HEK293 (cell line): ENCODE data around the gene LRP1B.

ENCODE experiments used
- CTCF ChIA-PET: fragments of 350-600 bp; formaldehyde crosslinking; extraction: SDS; loops from one replicate; lab custom pipeline; 2021; ENCODE audit warnings: antibody characterized with exemption; lab: Yijun Ruan, JAX
- POLR2A ChIA-PET: fragments of 300-600 bp; formaldehyde crosslinking; extraction: SDS; loops from one replicate; lab custom pipeline; 2020; ENCODE audit warnings: antibody characterized with exemption, inconsistent platforms; lab: Yijun Ruan, JAX
- H3K27ac ChIP-seq: fragments of 200-500 bp; sonication (Bioruptor generic); 2 replicates; pipeline ENCODE4 v1.5.1; 2014; ENCODE audit warnings: low read depth, low read length, control low read depth, inconsistent platforms; ENCODE audit errors: extremely low read depth
- H3K36me3 ChIP-seq, 2 experiments: fragments of 200-500 bp in 1 of 2; sonication (Bioruptor generic) in 1 of 2; 1 replicate in 1 of 2; 2 replicates in 1 of 2; pipeline ENCODE4 v1.5.1; 2014 to 2017; ENCODE audit warnings: inconsistent platforms in 2 of 2, low read length in 2 of 2; ENCODE audit not compliant: control insufficient read depth in 2 of 2, insufficient read depth in 1 of 2
- H3K4me1 ChIP-seq: fragments of 200-500 bp; sonication (Bioruptor generic); 2 replicates; pipeline ENCODE4 v1.5.1; 2014; ENCODE audit warnings: mild to moderate bottlenecking, low read length, inconsistent platforms; ENCODE audit not compliant: control insufficient read depth, insufficient read depth
- H3K4me3 ChIP-seq: 2 replicates; pipeline ENCODE4 v1.5.1; 2011; ENCODE audit warnings: low read depth, mild to moderate bottlenecking, control low read depth, low read length, moderate library complexity
- H3K9me3 ChIP-seq: fragments of 200-500 bp; sonication (Bioruptor generic); 2 replicates; pipeline ENCODE4 v1.5.1; 2014; ENCODE audit warnings: low read depth, low read length, inconsistent platforms; ENCODE audit not compliant: control insufficient read depth, insufficient read depth
- BCL11A ChIP-seq: fragments of 450-650 bp; formaldehyde crosslinking; IDR thresholded peaks from 2 replicates; pipeline ENCODE4 v1.5.1; 2016; ENCODE audit warnings: low read depth, missing biosample characterization, missing genetic modification characterization
- GLI2 ChIP-seq: fragments of 450-650 bp; formaldehyde crosslinking; IDR thresholded peaks from 2 replicates; pipeline ENCODE4; 2017; ENCODE audit warnings: missing biosample characterization, missing genetic modification characterization, low read depth, borderline replicate concordance
- GLI4 ChIP-seq: fragments of 450-650 bp; formaldehyde crosslinking; IDR thresholded peaks from 2 replicates; pipeline ENCODE4 v1.5.1; 2016; ENCODE audit warnings: missing biosample characterization, missing genetic modification characterization
- PRDM4 ChIP-seq: fragments of 450-650 bp; formaldehyde crosslinking; IDR thresholded peaks from 2 replicates; pipeline ENCODE4 v1.5.1; 2017; ENCODE audit warnings: missing biosample characterization, missing genetic modification characterization
- REPIN1 ChIP-seq: fragments of 450-650 bp; formaldehyde crosslinking; IDR thresholded peaks from 2 replicates; pipeline ENCODE4 v1.5.1; 2017; ENCODE audit warnings: missing biosample characterization, missing genetic modification characterization, low read depth
- SETDB1 ChIP-seq: IDR thresholded peaks from one replicate; pipeline ENCODE4 v1.6.1; 2017; ENCODE audit warnings: mild to moderate bottlenecking, low read length, moderate library complexity, mixed read lengths; ENCODE audit not compliant: insufficient read length
- ZBTB49 ChIP-seq: fragments of 450-650 bp; formaldehyde crosslinking; IDR thresholded peaks from 2 replicates; pipeline ENCODE4 v1.5.1; 2016; ENCODE audit warnings: missing biosample characterization, missing genetic modification characterization, low read depth
- ZFHX2 ChIP-seq: fragments of 450-650 bp; formaldehyde crosslinking; conservative IDR thresholded peaks from 2 replicates; pipeline ENCODE4 v1.5.1; 2016; ENCODE audit warnings: missing biosample characterization, missing genetic modification characterization
- ZNF2 ChIP-seq: fragments of 450-650 bp; formaldehyde crosslinking; IDR thresholded peaks from 2 replicates; pipeline ENCODE4 v1.5.1; 2016; ENCODE audit warnings: missing biosample characterization, missing genetic modification characterization
- ZNF24 ChIP-seq: fragments of 450-650 bp; formaldehyde crosslinking; IDR thresholded peaks from 2 replicates; pipeline ENCODE4 v1.5.1; 2016; ENCODE audit warnings: missing biosample characterization, missing genetic modification characterization
- ZNF433 ChIP-seq: fragments of 450-650 bp; formaldehyde crosslinking; IDR thresholded peaks from 2 replicates; pipeline ENCODE4 v1.5.1; 2016; ENCODE audit warnings: missing biosample characterization, missing genetic modification characterization, low read depth
- ZNF449 ChIP-seq: fragments of 450-650 bp; formaldehyde crosslinking; IDR thresholded peaks from 2 replicates; pipeline ENCODE4 v1.5.1; 2017; ENCODE audit warnings: missing biosample characterization, mild to moderate bottlenecking, missing genetic modification characterization, moderate library complexity
- ZNF514 ChIP-seq: fragments of 450-650 bp; formaldehyde crosslinking; IDR thresholded peaks from 2 replicates; pipeline ENCODE4 v1.5.1; 2016; ENCODE audit warnings: missing biosample characterization, missing genetic modification characterization
- ZNF596 ChIP-seq: fragments of 450-650 bp; IDR thresholded peaks from 2 replicates; pipeline ENCODE4 v1.5.0; 2018; ENCODE audit warnings: missing biosample characterization, mild to moderate bottlenecking, missing genetic modification characterization, moderate library complexity
- ZNF610 ChIP-seq: fragments of 450-650 bp; formaldehyde crosslinking; IDR thresholded peaks from 2 replicates; pipeline ENCODE4 v1.5.1; 2016; ENCODE audit warnings: missing biosample characterization, missing genetic modification characterization, borderline replicate concordance
- ZNF639 ChIP-seq: fragments of 450-650 bp; formaldehyde crosslinking; IDR thresholded peaks from 2 replicates; pipeline ENCODE4 v1.5.1; 2016; ENCODE audit warnings: missing biosample characterization, missing genetic modification characterization
- ZNF792 ChIP-seq: fragments of 450-650 bp; formaldehyde crosslinking; IDR thresholded peaks from 2 replicates; pipeline ENCODE4 v1.5.1; 2016; ENCODE audit warnings: missing biosample characterization, missing genetic modification characterization

Gene LRP1B

GRCh38 chr2:141475801-141476200 lies 655.0 kb downstream of the LRP1B start:
- H3K36me3 ChIP-seq, result no peaks in the 10 kb centered on the region
- TF ChIP-seq GLI2 (tag by site-specific recombination) (no peak), GLI4 (tag by site-specific recombination) (no peak), ZNF514 (tag by site-specific recombination) (no peak), ZNF596 (tag by site-specific recombination) (no peak), BCL11A (no peak), SETDB1 (no peak), ZNF639 (tag by site-specific recombination) (no peak), ZNF792 (tag by site-specific recombination) (no peak)
- no peak overlapping the region for H3K4me3 ChIP-seq
- H3K9me3 ChIP-seq, result no peaks in the 10 kb centered on the region
- no peaks in the 10 kb centered on the region for H3K4me1 ChIP-seq
- POLR2A ChIA-PET, result no interaction called here
- no peak overlapping the region for H3K27ac ChIP-seq
- CTCF ChIA-PET, result no interaction called here

GRCh38 chr2:141468761-141469160 lies 662.1 kb downstream of the LRP1B start:
- Histone ChIP-seq H3K4me1 (no peaks in the 10 kb centered on the region), H3K27ac (no peak overlapping the region)
- CTCF ChIA-PET, result no interaction called here
- TF ChIP-seq ZNF610 (no peak), ZNF24 (tag by site-specific recombination) (no peak), ZNF2 (tag by site-specific recombination) (no peak), ZFHX2 (no peak), ZNF449 (tag by site-specific recombination) (no peak), PRDM4 (tag by site-specific recombination) (no peak), ZNF433 (no peak), REPIN1 (tag by site-specific recombination) (no peak), ZBTB49 (tag by site-specific recombination) (no peak)
- TF ChIP-seq, all 188 proteins: peak for 0
- Histone ChIP-seq H3K36me3 (no peaks in the 10 kb centered on the region), H3K4me3 (no peak overlapping the region), H3K9me3 (no peaks in the 10 kb centered on the region)
- POLR2A ChIA-PET, result no interaction called here
